NCI-H146 (cell line): ENCODE measurements around the gene RRP9.

Experiments
- DNase-seq: peaks from one replicate; lab custom pipeline; 2025; lab: John Stamatoyannopoulos, UW

The RRP9 gene

GRCh38 chr3:51955893-51956770, 14.4 kb upstream of the RRP9 start:
- DNase-seq, result no peak

- no peak for DNase-seq
Measured at GRCh38 chr3:51955175-51955892, 13.6 kb upstream of the RRP9 start, which contains the start of gene GPR62. Gene GPR62, plus strand, starts transcription at chr3:51955381. Its CDS starts 272 bp downstream, at chr3:51955653.

GRCh38 chr3:51954713-51955112, 13.0 kb upstream of the RRP9 start:
- no peak for DNase-seq

- DNase-seq, result no peak
Measured at GRCh38 chr3:51954105-51954504, 12.4 kb upstream of the RRP9 start.

- DNase-seq, result no peak
Measured at GRCh38 chr3:51953445-51953844, 11.7 kb upstream of the RRP9 start.

- DNase-seq, result no peak
Measured at GRCh38 chr3:51950899-51951298, 9.2 kb upstream of the RRP9 start.

- DNase-seq, result no peak
Measured at GRCh38 chr3:51949121-51949520, 7.4 kb upstream of the RRP9 start.

GRCh38 chr3:51948016-51948580, 6.4 kb upstream of the RRP9 start:
- DNase-seq, result no peak

GRCh38 chr3:51947215-51947900, 5.7 kb upstream of the RRP9 start:
- no peak for DNase-seq

GRCh38 chr3:51946796-51947195, 5.1 kb upstream of the RRP9 start:
- DNase-seq, result no peak

- no peak for DNase-seq
Measured at GRCh38 chr3:51945926-51946705, 4.4 kb upstream of the RRP9 start.

- DNase-seq, result no peak
Measured at GRCh38 chr3:51945031-51945840, 3.5 kb upstream of the RRP9 start.

GRCh38 chr3:51944451-51945021, 2.8 kb upstream of the RRP9 start:
- no peak for DNase-seq

GRCh38 chr3:51943451-51944391, 2.0 kb upstream of the RRP9 start:
- no peak for DNase-seq

- no peak for DNase-seq
Measured at GRCh38 chr3:51942603-51943450, 1.1 kb upstream of the RRP9 start.

GRCh38 chr3:51941463-51941797, 274 bp downstream of the RRP9 start:
- no peak for DNase-seq

GRCh38 chr3:51940648-51941462, 849 bp downstream of the RRP9 start:
- no peak for DNase-seq
